ENCODE data around the gene IGFLR1.

DNA sequence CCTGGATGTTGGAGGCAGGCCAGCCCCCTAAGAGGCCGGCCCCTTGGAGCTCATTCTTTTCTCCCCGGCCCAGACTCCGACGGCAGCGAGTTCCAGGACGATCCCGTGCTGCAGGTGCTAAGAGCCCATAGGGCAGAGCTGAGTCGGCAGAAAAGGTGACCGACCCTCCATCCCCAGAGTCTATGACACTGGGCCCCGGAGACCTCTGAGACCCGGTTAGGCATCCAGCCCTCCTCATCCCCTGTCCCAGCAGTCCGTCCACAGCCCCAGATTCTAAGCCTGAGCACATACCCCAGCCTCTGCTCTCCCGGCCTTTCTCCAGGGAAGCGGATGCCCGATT, 25.8 kb upstream of the IGFLR1 start:
- TF ChIP-seq TCF12 (IDR thresholded peaks at IDR 0.05; ENCODE audit: low read depth) (no peak), EP300 (IDR thresholded peaks at IDR 0.05; ENCODE audit: borderline replicate concordance) (no peak)
- TF ChIP-seq, protein P1, sequence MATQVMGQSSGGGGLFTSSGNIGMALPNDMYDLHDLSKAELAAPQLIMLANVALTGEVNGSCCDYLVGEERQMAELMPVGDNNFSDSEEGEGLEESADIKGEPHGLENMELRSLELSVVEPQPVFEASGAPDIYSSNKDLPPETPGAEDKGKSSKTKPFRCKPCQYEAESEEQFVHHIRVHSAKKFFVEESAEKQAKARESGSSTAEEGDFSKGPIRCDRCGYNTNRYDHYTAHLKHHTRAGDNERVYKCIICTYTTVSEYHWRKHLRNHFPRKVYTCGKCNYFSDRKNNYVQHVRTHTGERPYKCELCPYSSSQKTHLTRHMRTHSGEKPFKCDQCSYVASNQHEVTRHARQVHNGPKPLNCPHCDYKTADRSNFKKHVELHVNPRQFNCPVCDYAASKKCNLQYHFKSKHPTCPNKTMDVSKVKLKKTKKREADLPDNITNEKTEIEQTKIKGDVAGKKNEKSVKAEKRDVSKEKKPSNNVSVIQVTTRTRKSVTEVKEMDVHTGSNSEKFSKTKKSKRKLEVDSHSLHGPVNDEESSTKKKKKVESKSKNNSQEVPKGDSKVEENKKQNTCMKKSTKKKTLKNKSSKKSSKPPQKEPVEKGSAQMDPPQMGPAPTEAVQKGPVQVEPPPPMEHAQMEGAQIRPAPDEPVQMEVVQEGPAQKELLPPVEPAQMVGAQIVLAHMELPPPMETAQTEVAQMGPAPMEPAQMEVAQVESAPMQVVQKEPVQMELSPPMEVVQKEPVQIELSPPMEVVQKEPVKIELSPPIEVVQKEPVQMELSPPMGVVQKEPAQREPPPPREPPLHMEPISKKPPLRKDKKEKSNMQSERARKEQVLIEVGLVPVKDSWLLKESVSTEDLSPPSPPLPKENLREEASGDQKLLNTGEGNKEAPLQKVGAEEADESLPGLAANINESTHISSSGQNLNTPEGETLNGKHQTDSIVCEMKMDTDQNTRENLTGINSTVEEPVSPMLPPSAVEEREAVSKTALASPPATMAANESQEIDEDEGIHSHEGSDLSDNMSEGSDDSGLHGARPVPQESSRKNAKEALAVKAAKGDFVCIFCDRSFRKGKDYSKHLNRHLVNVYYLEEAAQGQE (IDR thresholded peaks at IDR 0.05; ENCODE audit: low read depth), result no peak
